Measurements from ENCODE around the gene ORC2. TPM values are rescaled to one million over a fixed set of nuclear protein-coding genes. Genes with fewer than 3 reads are reported as not detected.
A peak's percentile ranks its signal among the peaks of the same experiment; 100 is the strongest.

Gene ORC2
- total and polyA plus RNA-seq, 9 donors = 9.8 to 31.4 (median 23.2) TPM

GRCh38 chr2:200909958-200910357 is 53.5 kb downstream of the ORC2 start:
- TF ChIP-seq EP300 (IDR thresholded peaks at IDR 0.05) = no peak
- TF ChIP-seq POLR2A (IDR thresholded peaks at IDR 0.05) = no peak
- TF ChIP-seq CTCF (IDR thresholded peaks at IDR 0.05) = no peak
- Histone ChIP-seq H3K4me3 (no peak overlapping the region), H3K36me3 (no peaks in the 10 kb centered on the region), H3K27ac (no peak overlapping the region), H3K27me3 (no peaks in the 10 kb centered on the region), H3K4me1 (ENCODE audit: insufficient read depth) (no peaks in the 10 kb centered on the region), H3K9me3 (no peaks in the 10 kb centered on the region)
- intact Hi-C loops (cut with DNase I) = loop anchor here in 2 of 4 donors (10.0 kb wide), 2 partner anchors 155 to 265 kb away; no protein-coding TSS in a partner anchor
- WGBS, 3 donors = 74 to 84% (median 75%) methylated on average over 4 of the region's 4 CpGs
- DNase-seq = no peak

GRCh38 chr2:200905618-200906296 is 57.7 kb downstream of the ORC2 start:
- no peak for TF ChIP-seq POLR2A (IDR thresholded peaks at IDR 0.05)
- peak; percentile 21 to 36 (median 24) for TF ChIP-seq CTCF (IDR thresholded peaks at IDR 0.05)
- DNase-seq = peak; percentile 57 to 78 (median 69)
- no peaks in the 10 kb centered on the region for H3K27me3 ChIP-seq
- H3K4me1 ChIP-seq (ENCODE audit: insufficient read depth) = no peaks in the 10 kb centered on the region
- no peak overlapping the region for H3K27ac ChIP-seq
- intact Hi-C loops (cut with DNase I) = loop anchor here in 2 of 4 donors (10.0 kb wide), 2 partner anchors 159 to 269 kb away; no protein-coding TSS in a partner anchor
- whole genome bisulfite sequencing, 3 donors = 49 to 51% (median 50%) methylated on average over 2 of the region's 2 CpGs
- no peak overlapping the region for H3K4me3 ChIP-seq
- no peaks in the 10 kb centered on the region for H3K9me3 ChIP-seq
- H3K36me3 ChIP-seq = no peaks in the 10 kb centered on the region

- WGBS, 3 donors = 4 to 15% (median 13%) methylated on average over 4 of the region's 4 CpGs
- H3K36me3 ChIP-seq = no peaks in the 10 kb centered on the region
- H3K4me3 ChIP-seq = no peak overlapping the region
- peak in 2 of 5 donors; percentile 25 to 59 for DNase-seq
- no peaks in the 10 kb centered on the region for H3K4me1 ChIP-seq (ENCODE audit: insufficient read depth)
- H3K27me3 ChIP-seq = no peaks in the 10 kb centered on the region
- intact Hi-C loops (cut with DNase I) = loop anchor here (5.0 to 10.0 kb wide), 3 partner anchors 163 to 276 kb away; no protein-coding TSS in a partner anchor
- TF ChIP-seq POLR2A (IDR thresholded peaks at IDR 0.05) = no peak
- TF ChIP-seq CTCF (IDR thresholded peaks at IDR 0.05) = peak; percentile 25 to 60 (median 55)
- H3K27ac ChIP-seq = no peak overlapping the region
- H3K9me3 ChIP-seq = no peaks in the 10 kb centered on the region
Observed at GRCh38 chr2:200901459-200902072, 61.9 kb downstream of the ORC2 start.

GRCh38 chr2:200899482-200899881 is 64.0 kb downstream of the ORC2 start:
- TF ChIP-seq EP300 (IDR thresholded peaks at IDR 0.05) (no peak), CTCF (IDR thresholded peaks at IDR 0.05) (no peak), POLR2A (IDR thresholded peaks at IDR 0.05) (no peak)
- no peak for DNase-seq
- Histone ChIP-seq H3K4me3 (no peak overlapping the region), H3K4me1 (ENCODE audit: insufficient read depth) (no peaks in the 10 kb centered on the region), H3K27ac (no peak overlapping the region), H3K9me3 (no peaks in the 10 kb centered on the region), H3K27me3 (no peaks in the 10 kb centered on the region), H3K36me3 (no peaks in the 10 kb centered on the region)
- intact Hi-C loops (cut with DNase I) = no loop called here

Measured in ovary (tissue), 9 donors.